ENCODE results near the gene CLEC4F.
A peak's percentile ranks its signal among the peaks of the same experiment; 100 is the strongest.

CLEC4F gene

GRCh38 chr2:70820499-70820898 is at the start of gene CLEC4F:
Gene CLEC4F (minus strand): TSS chr2:70820599. CDS start chr2:70820523, 76 bp downstream.
- TF ChIP-seq CTCF (conservative IDR thresholded peaks at IDR 0.05) (no peak), ZFX (IDR thresholded peaks at IDR 0.05) (no peak)
- H3K27ac ChIP-seq, result no peak within 1 kb of the TSS

- no peak for TF ChIP-seq CTCF (conservative IDR thresholded peaks at IDR 0.05)
- no peak for TF ChIP-seq ZFX (IDR thresholded peaks at IDR 0.05)
- no peak overlapping the region for H3K27ac ChIP-seq
Observed at GRCh38 chr2:70868970-70869369, 48.6 kb upstream of the CLEC4F start.

GRCh38 chr2:70861777-70862625 is 41.6 kb upstream of the CLEC4F start:
- no peak for TF ChIP-seq ZFX (IDR thresholded peaks at IDR 0.05)
- peak; percentile 91 for TF ChIP-seq CTCF (conservative IDR thresholded peaks at IDR 0.05)
- no peak overlapping the region for H3K27ac ChIP-seq

GRCh38 chr2:70855667-70856066 is 35.3 kb upstream of the CLEC4F start:
- no peak overlapping the region for H3K27ac ChIP-seq
- TF ChIP-seq CTCF (conservative IDR thresholded peaks at IDR 0.05) (no peak), ZFX (IDR thresholded peaks at IDR 0.05) (no peak)

- no peak for TF ChIP-seq ZFX (IDR thresholded peaks at IDR 0.05)
- TF ChIP-seq CTCF (conservative IDR thresholded peaks at IDR 0.05), result no peak
- H3K27ac ChIP-seq, result no peak overlapping the region
Observed at GRCh38 chr2:70854411-70854810, 34.0 kb upstream of the CLEC4F start.

- TF ChIP-seq ZFX (IDR thresholded peaks at IDR 0.05), result no peak
- no peak for TF ChIP-seq CTCF (conservative IDR thresholded peaks at IDR 0.05)
- no peak overlapping the region for H3K27ac ChIP-seq
Observed at GRCh38 chr2:70852824-70853223, 32.4 kb upstream of the CLEC4F start.

- no peak overlapping the region for H3K27ac ChIP-seq
- no peak for TF ChIP-seq CTCF (conservative IDR thresholded peaks at IDR 0.05)
- TF ChIP-seq ZFX (IDR thresholded peaks at IDR 0.05), result no peak
Observed at GRCh38 chr2:70851704-70852103, 31.3 kb upstream of the CLEC4F start.

Measured in C4-2B (cell line).